Left lobe of liver (tissue), 2 donors: ENCODE results near the gene SFXN3. TPM values are rescaled to one million over a fixed set of nuclear protein-coding genes. Genes with fewer than 3 reads are reported as not detected.
A peak's percentile ranks its signal among the peaks of the same experiment; 100 is the strongest.

Experiments
- ATAC-seq: fragments of 200-7000 bp; cut with Tn5 transposase; one replicate; pipeline ENCODE4 v1.9.1; 2020; ENCODE audit warnings: mild to moderate bottlenecking, moderate library complexity
- DNase-seq: peaks from one replicate; pipeline ENCODE4 v3.0.0-alpha.2; 2020; ENCODE audit warnings: low spot score
- total RNA-seq: library from RNA; stranded (reverse); gene quantifications from one replicate; pipeline ENCODE4 v1.2.1, GENCODE V29; 2021
- donor health status: DM: no; HTN: no; CAD: no; lungs with moderate emphysema.
- donor health status: DM: no; HTN: yes; CAD: no.

Gene SFXN3
- total RNA-seq, 1 donor from 2014 or later: 5.2 TPM

- no peak for ATAC-seq
- no peak for DNase-seq
Measured at GRCh38 chr10:101054351-101054750, 23.3 kb downstream of the SFXN3 start.

DNA sequence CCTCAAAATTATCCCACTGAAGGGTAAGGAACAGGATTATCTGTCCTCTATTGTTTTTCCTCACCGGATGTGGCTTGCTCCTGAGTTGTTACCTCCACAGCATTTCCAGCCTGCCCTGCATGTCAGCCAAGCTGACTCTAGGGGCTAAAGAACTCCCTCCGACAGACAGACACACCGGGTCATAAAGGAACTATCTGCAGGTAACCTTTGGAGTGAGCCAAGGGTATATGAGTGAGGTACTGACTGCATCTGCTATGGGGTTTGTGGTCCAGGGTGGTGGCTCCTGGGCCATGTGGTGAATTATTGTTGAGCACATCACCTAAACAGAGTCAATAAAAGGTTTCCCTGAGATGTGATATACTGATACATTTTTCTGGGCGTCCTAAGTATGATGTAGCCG lies 23.8 kb downstream of the SFXN3 start:
- DNase-seq (no peak), ATAC-seq (no peak)

DNA sequence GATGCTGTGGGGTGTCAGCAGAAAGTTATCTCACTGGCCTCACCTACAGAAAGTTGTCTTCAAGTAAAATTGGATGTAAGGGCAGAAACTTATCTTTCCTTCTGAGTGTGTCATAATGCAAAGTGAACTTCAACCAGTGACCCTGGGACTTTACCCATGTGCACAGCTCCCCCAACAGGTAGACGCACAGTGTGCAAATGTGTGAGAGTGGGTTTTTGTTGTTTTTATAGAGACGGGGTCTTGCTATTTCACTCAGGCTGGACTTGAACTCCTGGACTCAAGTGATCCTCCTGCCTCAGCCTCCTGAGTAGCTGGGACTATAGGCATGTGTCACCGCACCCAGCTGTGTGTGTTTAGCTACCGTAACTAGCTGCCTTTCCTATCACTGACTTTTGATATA lies 24.4 kb downstream of the SFXN3 start:
- DNase-seq (no peak), ATAC-seq (no peak)

- ATAC-seq (no peak), DNase-seq (no peak)
Measured at GRCh38 chr10:101056365-101057151, 25.5 kb downstream of the SFXN3 start.

DNA sequence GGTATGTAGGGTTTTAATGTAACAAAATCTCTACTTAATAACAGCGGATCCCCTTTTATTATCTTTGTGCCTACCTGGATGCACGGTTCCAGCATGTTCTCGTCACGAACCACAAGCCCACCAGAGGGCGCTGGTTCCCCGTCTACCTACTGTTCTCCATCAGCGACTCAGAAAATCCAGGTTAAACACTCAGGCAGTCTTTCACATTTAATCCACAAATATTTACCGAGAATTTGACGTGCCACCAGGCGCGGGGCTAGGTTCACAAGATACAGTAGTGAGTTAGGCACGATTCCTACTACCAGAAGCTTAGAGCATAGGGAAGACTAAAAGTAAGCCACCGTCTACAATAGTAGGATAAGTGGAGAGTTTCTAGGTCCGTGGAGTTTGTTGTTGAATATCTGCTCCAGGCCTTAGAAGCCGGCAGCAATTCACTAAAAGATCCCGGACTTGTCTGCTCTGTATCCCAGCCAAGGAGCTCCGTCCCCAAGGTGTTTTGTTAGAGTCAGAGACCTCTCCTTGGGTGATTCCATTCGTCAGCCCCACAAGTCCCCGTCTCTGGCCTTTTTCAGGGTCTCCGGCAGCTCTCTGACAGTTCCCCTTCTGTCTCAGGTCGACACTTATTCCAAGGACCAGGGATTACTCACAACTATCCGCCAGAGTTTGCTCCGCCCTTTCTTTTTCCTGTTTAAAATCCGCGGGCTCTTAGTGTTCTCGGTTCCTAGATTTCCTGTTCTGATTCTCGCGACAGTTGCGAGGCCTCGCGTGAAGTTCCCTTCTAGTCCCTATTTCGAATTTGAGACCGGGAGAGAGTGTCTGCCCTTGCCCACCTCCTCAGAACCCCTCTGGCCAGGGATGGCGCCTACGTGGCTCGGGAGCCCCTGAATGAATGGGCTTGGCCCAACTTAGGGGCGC lies 29.3 kb downstream of the SFXN3 start:
- ATAC-seq: peak; percentile 73
- DNase-seq: peak; percentile 92

DNA sequence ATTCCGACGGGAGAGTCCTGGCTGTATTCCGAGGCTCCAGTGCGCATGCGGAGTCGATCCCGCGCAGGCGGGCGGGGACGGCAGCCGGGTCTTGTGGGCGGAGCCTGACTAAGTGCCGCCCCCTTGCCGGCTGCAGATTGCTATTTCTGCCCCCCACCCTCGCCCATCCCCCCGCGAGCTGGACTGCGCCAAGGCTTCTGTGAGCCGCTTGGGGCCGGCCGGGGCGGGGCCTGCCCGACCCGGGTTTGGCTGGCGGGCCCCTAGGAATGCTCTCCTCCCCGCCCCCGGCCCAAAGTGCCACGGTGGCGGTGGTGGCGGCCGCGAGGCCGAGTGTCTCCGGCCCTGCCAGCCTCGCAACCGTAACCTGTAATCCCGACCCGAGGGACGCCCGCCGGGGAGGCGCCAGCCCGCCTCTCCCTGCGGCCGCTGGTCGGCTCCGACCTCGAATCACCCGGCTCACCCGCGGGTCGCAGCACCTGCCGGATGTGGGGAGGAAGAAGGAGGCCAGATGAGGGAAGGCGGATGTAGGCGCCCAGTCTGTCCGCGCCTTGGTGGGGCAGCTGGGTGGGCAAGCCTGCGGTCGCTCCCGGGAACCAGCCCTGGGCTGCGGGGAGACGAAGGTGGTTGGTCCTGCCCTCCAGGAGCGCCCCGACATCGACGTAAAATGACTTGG lies 30.1 kb downstream of the SFXN3 start:
- ATAC-seq (peak; percentile 89), DNase-seq (peak; percentile 96)

DNA sequence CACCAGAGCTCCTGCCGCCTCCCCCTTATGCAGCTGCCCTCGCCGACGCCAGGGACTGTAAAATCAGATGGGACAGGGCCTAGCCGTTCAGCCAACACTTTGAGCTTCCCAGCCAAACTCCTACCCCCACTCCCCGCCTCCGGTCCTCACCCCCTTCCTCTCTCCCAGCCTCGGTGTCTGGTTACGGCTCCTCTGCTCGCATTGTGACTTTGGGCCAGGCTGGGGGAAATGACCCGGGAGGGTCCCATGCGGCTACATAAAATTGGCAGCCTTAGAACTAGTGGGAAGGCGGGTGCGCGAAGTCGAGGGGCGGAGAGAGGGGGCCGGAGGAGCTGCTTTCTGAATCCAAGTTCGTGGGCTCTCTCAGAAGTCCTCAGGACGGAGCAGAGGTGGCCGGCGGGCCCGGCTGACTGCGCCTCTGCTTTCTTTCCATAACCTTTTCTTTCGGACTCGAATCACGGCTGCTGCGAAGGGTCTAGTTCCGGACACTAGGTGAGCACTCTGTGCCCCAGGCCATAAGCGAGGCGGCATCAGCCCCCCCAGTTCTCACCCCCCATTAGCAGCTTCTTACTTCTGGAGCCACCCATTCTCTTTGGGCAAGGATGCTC lies 30.7 kb downstream of the SFXN3 start, which contains the start of gene KAZALD1:
KAZALD1 (plus strand) TSS at position 366 of the 608 bp plus-strand sequence. CDS start 604 bp downstream, outside the sequence.
- ATAC-seq: no peak
- DNase-seq: no peak

DNA sequence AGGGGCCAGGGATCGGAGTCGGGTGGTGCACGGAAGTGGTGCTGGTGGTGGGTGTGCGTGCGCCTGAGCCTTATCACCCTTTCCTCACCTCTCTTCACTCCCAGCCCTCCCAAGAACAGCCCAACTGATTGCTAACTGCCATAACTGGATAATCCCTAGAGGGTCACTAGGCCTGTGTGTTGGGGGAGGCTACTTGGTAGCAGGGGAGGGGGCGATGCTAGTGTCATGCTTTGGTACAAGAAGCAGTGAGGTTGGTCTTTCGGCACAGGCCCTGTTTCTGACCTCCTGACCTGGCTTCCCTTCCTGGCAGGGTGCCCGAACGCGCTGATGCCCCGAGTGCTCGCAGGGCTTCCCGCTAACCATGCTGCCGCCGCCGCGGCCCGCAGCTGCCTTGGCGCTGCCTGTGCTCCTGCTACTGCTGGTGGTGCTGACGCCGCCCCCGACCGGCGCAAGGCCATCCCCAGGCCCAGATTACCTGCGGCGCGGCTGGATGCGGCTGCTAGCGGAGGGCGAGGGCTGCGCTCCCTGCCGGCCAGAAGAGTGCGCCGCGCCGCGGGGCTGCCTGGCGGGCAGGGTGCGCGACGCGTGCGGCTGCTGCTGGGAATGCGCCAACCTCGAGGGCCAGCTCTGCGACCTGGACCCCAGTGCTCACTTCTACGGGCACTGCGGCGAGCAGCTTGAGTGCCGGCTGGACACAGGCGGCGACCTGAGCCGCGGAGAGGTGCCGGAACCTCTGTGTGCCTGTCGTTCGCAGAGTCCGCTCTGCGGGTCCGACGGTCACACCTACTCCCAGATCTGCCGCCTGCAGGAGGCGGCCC lies 31.4 kb downstream of the SFXN3 start:
- ATAC-seq (peak; percentile 50), DNase-seq (peak; percentile 76)

DNA sequence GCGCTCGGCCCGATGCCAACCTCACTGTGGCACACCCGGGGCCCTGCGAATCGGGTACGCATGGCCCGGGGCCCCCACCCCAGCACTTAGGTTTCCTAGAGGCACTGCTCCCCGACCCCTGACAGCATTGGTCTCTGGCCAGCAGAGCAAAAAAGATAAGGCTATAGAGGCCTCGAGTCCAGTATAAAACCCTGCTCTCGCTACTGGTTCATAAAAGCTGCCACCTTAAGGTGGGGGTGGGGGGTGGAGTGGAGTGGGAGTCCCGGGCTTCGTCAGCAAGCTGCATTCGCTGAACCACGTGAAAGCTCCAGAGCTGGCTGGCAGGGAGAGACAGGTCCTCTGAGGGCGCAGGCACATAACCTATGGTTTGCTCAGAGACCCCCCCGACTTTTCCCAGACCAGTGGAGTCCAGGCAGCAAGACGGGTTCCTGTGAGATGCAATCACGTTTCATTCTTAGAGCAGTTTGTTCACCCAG lies 32.1 kb downstream of the SFXN3 start:
- ATAC-seq (no peak), DNase-seq (no peak)

DNA sequence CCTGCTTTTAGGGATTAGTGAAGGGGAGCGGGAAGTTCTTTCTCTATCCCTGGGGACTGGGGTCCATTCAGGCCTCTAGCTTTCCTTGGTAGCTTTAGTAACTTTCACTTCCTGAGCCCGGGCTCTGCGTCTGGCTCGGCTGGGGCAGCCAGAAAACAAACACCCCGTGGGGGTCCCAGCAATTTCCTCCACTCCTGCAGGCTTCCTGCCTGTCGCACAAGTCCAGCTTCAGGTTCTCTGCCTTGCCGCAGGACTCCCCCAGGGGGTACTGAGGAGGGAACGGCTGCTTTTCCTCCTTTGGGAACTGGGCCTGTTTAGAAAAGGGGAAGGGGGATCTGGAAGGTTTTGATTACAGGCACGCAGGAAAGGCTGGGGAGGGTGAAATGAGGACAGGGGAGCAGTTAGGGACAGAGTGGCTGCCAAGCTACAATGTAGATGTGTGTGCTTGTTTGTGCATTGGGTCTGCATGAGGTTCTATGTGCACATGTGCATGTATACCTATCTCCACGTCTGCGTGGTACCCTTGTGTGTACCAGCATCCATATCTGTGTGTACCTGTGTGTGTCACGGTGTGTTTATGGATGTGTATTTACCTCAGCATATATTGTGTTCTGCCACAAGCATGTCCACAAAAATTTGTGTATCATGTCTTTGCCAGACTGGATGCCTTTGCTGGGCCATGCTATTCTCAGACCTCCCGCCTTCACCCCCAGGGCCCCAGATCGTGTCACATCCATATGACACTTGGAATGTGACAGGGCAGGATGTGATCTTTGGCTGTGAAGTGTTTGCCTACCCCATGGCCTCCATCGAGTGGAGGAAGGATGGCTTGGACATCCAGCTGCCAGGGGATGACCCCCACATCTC lies 32.7 kb downstream of the SFXN3 start:
- no peak for DNase-seq
- ATAC-seq: no peak

DNA sequence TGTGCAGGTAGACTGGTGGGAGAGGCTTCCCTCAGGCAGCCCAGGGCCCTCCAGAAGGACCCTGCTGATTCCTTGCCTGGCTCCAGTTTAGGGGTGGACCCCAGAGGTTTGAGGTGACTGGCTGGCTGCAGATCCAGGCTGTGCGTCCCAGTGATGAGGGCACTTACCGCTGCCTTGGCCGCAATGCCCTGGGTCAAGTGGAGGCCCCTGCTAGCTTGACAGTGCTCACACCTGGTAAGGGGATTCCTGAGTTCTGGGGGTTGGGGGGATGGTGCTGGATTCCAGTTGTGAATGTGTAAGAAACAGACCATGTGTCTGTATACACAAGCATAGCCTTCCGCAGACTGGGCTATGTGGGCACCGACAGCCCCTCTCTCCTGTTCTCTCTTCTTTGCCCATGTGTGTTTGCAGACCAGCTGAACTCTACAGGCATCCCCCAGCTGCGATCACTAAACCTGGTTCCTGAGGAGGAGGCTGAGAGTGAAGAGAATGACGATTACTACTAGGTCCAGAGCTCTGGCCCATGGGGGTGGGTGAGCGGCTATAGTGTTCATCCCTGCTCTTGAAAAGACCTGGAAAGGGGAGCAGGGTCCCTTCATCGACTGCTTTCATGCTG lies 33.5 kb downstream of the SFXN3 start:
- no peak for ATAC-seq
- DNase-seq: no peak

GRCh38 chr10:101065481-101066145 lies 34.6 kb downstream of the SFXN3 start:
- DNase-seq (no peak), ATAC-seq (no peak)

- peak; percentile 54 for ATAC-seq
- DNase-seq: no peak
Measured at GRCh38 chr10:101066146-101066895, 35.3 kb downstream of the SFXN3 start.

DNA sequence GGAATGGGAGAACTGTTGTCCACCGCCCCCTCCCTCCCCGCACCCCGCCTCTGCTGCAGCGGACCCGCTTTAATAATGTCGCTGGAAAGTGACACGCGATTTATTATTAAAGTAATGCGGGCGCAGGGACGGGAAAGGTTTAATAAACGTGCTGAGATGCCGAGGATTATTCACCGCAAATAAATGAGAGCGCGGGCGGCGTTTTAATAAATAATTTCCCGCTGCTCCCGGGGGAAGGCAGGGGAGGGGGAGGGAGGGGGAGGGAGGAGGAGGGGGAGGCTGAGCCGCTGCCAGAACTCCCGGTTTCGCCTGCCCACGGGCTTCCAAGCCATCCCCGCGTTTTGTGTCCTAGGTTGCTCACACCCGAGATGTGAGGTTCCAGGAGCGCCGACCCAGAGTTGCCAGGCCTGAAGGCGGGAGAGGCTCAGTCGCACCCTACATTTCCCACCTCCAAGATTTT lies 35.9 kb downstream of the SFXN3 start:
- no peak for DNase-seq
- no peak for ATAC-seq

- peak; percentile 87 for ATAC-seq
Measured at GRCh38 chr10:101067356-101068083, 36.5 kb downstream of the SFXN3 start.

DNA sequence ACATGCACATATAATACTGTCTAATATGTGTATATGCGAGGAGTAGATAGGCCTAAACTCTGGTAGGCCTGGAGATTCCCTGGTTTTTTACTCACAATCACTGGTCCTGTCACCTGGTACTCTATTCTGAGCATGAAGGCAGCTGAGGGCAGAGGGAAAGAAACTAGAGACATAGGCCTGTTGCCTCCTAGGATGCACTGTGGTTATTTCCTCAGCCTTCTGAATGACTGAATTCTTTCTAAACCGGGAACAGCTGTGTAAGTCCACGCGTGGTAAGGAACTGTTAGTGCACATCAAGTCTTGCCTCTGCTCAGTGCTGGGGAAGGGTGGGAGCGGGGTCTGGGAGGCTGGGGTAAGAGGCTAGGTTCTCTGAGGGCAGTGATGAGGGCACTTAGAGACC lies 38.4 kb downstream of the SFXN3 start:
- DNase-seq: no peak
- no peak for ATAC-seq

More at GRCh38 chr10:101067356-101068083, 36.5 kb downstream of the SFXN3 start:
- DNase-seq: peak; percentile 72
